Uterus (tissue), 4 donors: ENCODE data around the gene SLC25A17. TPM values are rescaled to one million over a fixed set of nuclear protein-coding genes. Genes with fewer than 3 reads are reported as not detected.
"Not testable (repeated sequence)": the region's sequence is repeated elsewhere in the genome, so short reads cannot be mapped to it uniquely, and the experiment has no call there.

Source experiments
- DNase-seq, 2 donors: peaks; one replicate each; pipeline ENCODE4 v3.0.0-alpha.2; 2019 to 2020
- H3K27ac ChIP-seq, 2 donors: fragments of 200-600 bp; sonication (generic); 1 replicate in 1 of 2; 2 replicates in 1 of 2; pipeline ENCODE4 v1.5.1; 2016 to 2018
- H3K27me3 ChIP-seq, 2 donors: fragments of 200-600 bp; sonication (generic); one replicate each; pipeline ENCODE4 v1.5.1; 2018 to 2019; ENCODE audit warnings: control low read depth in 1 of 2
- H3K36me3 ChIP-seq, 2 donors: fragments of 200-600 bp; sonication (generic); one replicate each; pipeline ENCODE4 v1.5.1; 2019; ENCODE audit warnings: control low read depth in 1 of 2
- H3K4me1 ChIP-seq, 2 donors: fragments of 200-600 bp; sonication (generic); one replicate each; pipeline ENCODE4 v1.5.1; 2018 to 2019; ENCODE audit warnings: control low read depth in 1 of 2
- H3K4me3 ChIP-seq, 2 donors: fragments of 200-600 bp; sonication (generic); 1 replicate in 1 of 2; 2 replicates in 1 of 2; pipeline ENCODE4 v1.5.1; 2018 to 2019; ENCODE audit warnings: mild to moderate bottlenecking in 1 of 2
- H3K9me3 ChIP-seq, 2 donors: fragments of 200-600 bp; sonication (generic); one replicate each; pipeline ENCODE4 v1.5.1; 2019; ENCODE audit warnings: control low read depth in 1 of 2
- POLR2A ChIP-seq, 2 donors: fragments of 450-650 bp; IDR thresholded peaks; one replicate each; pipeline ENCODE4 v1.6.1; 2016; ENCODE audit warnings: antibody characterized with exemption in 2 of 2, mild to moderate bottlenecking in 1 of 2, moderate library complexity in 1 of 2
- intact Hi-C: fragments of 100-400 bp; cut with DNase I; formaldehyde crosslinking; loops from one replicate; pipeline ENCODE4 v1.15.1; 2023; ENCODE audit warnings: low total_unique reads
- total RNA-seq, 4 donors: library from RNA; depleted of rRNA in 3 of 4; stranded (reverse); fragments of >200 nt in 3 of 4; gene quantifications; one replicate each; pipeline versions ENCODE4 v1.1.0 to v1.2.4, GENCODE V29; 2014 to 2023
- TF ChIP-seq, protein P1 (sequence below), 4 experiments: fragments of 200-600 bp in 2 of 4; fragments of 450-650 bp in 2 of 4; sonication (generic) in 2 of 4; IDR thresholded peaks; one replicate each; pipeline ENCODE4 v1.5.1; 2016 to 2019; ENCODE audit warnings: antibody characterized with exemption in 4 of 4, mild to moderate bottlenecking in 2 of 4, moderate library complexity in 1 of 4
- donor health status: DM: yes; HTN: yes; CAD: no.

The SLC25A17 gene
- total RNA-seq, 4 donors from 2014 or later: 12.6 to 34.5 (median 20.7) TPM

DNA sequence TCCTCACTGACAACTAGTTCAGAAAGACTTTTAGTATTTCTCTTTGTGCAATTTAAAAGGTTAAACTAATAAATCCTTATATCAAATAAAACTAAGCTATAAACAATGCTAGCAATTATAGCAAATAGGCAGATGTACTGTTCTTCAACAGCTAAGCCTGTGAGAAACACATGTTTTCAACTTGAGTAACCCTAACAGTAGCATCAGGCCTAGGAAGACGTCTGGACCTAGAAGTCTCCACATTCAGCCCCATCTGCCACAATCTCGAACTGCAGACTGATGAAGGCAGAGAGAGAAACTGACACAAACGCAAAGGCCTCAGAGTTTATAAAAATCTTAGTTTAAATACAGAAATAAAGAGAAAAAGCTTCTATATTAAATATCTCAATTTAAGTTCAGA, 34.8 kb upstream of the SLC25A17 start:
- H3K9me3 ChIP-seq: no peaks in the 10 kb centered on the region
- H3K36me3 ChIP-seq: no peaks in the 10 kb centered on the region
- H3K4me3 ChIP-seq: peak overlapping the region in 1 of 2 donors; percentile 85
- H3K27me3 ChIP-seq: no peaks in the 10 kb centered on the region
- no peak for DNase-seq
- TF ChIP-seq POLR2A (IDR thresholded peaks at IDR 0.05): no peak
- TF ChIP-seq, protein P1, sequence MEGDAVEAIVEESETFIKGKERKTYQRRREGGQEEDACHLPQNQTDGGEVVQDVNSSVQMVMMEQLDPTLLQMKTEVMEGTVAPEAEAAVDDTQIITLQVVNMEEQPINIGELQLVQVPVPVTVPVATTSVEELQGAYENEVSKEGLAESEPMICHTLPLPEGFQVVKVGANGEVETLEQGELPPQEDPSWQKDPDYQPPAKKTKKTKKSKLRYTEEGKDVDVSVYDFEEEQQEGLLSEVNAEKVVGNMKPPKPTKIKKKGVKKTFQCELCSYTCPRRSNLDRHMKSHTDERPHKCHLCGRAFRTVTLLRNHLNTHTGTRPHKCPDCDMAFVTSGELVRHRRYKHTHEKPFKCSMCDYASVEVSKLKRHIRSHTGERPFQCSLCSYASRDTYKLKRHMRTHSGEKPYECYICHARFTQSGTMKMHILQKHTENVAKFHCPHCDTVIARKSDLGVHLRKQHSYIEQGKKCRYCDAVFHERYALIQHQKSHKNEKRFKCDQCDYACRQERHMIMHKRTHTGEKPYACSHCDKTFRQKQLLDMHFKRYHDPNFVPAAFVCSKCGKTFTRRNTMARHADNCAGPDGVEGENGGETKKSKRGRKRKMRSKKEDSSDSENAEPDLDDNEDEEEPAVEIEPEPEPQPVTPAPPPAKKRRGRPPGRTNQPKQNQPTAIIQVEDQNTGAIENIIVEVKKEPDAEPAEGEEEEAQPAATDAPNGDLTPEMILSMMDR (IDR thresholded peaks at IDR 0.05): no peak
- intact Hi-C loops: no loop called here
- peak overlapping the region; percentile 96 to 99 for H3K27ac ChIP-seq
- H3K4me1 ChIP-seq: no peaks in the 10 kb centered on the region

DNA sequence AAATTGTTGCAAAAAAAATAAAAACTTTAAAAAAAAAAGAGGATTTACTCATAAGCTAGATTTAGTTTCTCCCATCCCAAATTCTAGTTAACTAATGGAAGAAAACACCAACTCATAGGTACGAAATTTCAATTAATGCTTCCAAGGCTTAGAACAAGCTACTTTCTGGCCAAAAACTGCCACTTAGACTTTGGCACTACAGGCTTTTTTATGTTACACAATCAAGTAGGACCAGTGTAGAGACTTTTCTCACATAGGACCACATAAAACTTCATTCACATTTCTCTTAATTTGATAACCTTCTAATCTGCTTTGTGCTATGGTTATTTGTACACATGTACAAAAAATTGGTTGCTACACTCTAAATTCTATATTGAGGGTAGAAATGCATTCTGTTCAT, 34.2 kb upstream of the SLC25A17 start:
- no peaks in the 10 kb centered on the region for H3K36me3 ChIP-seq
- H3K27me3 ChIP-seq: no peaks in the 10 kb centered on the region
- H3K4me3 ChIP-seq: peak overlapping the region in 1 of 2 donors; percentile 85
- DNase-seq: no peak
- H3K9me3 ChIP-seq: no peaks in the 10 kb centered on the region
- intact Hi-C loops: no loop called here
- peak overlapping the region in 1 of 2 donors; percentile 99 for H3K27ac ChIP-seq
- no peaks in the 10 kb centered on the region for H3K4me1 ChIP-seq
- TF ChIP-seq, protein P1 (IDR thresholded peaks at IDR 0.05): no peak
- TF ChIP-seq POLR2A (IDR thresholded peaks at IDR 0.05): no peak

GRCh38 chr22:40845816-40846215, 26.7 kb upstream of the SLC25A17 start:
- intact Hi-C loops: not testable (repeated sequence)

GRCh38 chr22:40844951-40845350, 25.8 kb upstream of the SLC25A17 start:
- H3K9me3 ChIP-seq: no peaks in the 10 kb centered on the region
- peaks cover 0 to 7% of the 10 kb centered on the region in 2 donors for H3K4me1 ChIP-seq
- no peaks in the 10 kb centered on the region for H3K27me3 ChIP-seq
- no peaks in the 10 kb centered on the region for H3K36me3 ChIP-seq
- intact Hi-C loops: no loop called here
- H3K27ac ChIP-seq: no peak overlapping the region
- H3K4me3 ChIP-seq: no peak overlapping the region
- DNase-seq: no peak
- no peak for TF ChIP-seq POLR2A (IDR thresholded peaks at IDR 0.05)

More at GRCh38 chr22:40845816-40846215, 26.7 kb upstream of the SLC25A17 start:
- not testable (repeated sequence) for DNase-seq, H3K9me3 ChIP-seq, H3K36me3 ChIP-seq, H3K4me1 ChIP-seq, H3K27ac ChIP-seq, H3K4me3 ChIP-seq, H3K27me3 ChIP-seq

DNA sequence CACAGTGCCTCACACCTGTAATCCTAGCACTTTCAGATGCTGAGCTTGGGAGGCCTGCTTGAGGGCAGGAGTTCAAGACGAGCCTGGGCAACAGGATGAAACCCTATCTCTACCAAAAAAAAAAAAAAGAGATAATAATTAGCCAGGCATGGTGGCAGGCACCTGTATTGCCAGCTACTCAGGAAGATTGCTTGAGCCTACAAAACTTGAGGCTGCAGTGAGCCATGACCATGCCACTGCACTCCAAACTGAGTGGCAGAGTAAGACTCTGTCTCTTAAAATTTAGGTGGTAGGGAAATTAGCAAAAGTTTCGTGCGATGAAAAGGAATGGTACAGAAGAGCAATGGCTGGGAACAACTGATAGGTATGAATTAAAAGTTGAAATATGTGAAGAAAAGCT, 19.3 kb upstream of the SLC25A17 start:
- Histone ChIP-seq H3K4me3 (no peak overlapping the region), H3K4me1 (peaks cover 0 to 7% of the 10 kb centered on the region in 2 donors), H3K27me3 (no peaks in the 10 kb centered on the region), H3K36me3 (no peaks in the 10 kb centered on the region), H3K27ac (no peak overlapping the region), H3K9me3 (no peaks in the 10 kb centered on the region)
- TF ChIP-seq POLR2A (IDR thresholded peaks at IDR 0.05): no peak
- TF ChIP-seq, protein P1 (IDR thresholded peaks at IDR 0.05): no peak
- no peak for DNase-seq
- intact Hi-C loops: no loop called here

GRCh38 chr22:40834619-40835018, 15.5 kb upstream of the SLC25A17 start:
- intact Hi-C loops: no loop called here
- Histone ChIP-seq H3K36me3 (no peaks in the 10 kb centered on the region), H3K27me3 (no peaks in the 10 kb centered on the region), H3K4me1 (no peaks in the 10 kb centered on the region), H3K27ac (no peak overlapping the region), H3K4me3 (no peak overlapping the region), H3K9me3 (no peaks in the 10 kb centered on the region)
- TF ChIP-seq POLR2A (IDR thresholded peaks at IDR 0.05): no peak
- TF ChIP-seq, protein P1 (IDR thresholded peaks at IDR 0.05): no peak
- DNase-seq: no peak
